Ascending aorta (tissue), 2 donors: ENCODE results near the gene MAML3. TPM values are rescaled to one million over a fixed set of nuclear protein-coding genes. Genes with fewer than 3 reads are reported as not detected.
A peak's percentile ranks its signal among the peaks of the same experiment; 100 is the strongest.

ENCODE experiments used
- DNase-seq, 2 donors: peaks; one replicate each; pipeline ENCODE4 v3.0.0-alpha.2; 2019; ENCODE audit warnings: low spot score in 2 of 2
- H3K27ac ChIP-seq, 2 donors: fragments of 200-600 bp; sonication (generic); one replicate each; pipeline ENCODE4 v1.5.1; 2016 to 2017; ENCODE audit warnings: mild to moderate bottlenecking in 1 of 2
- H3K27me3 ChIP-seq: fragments of 200-600 bp; sonication (generic); one replicate; pipeline ENCODE4 v1.5.1; 2017
- H3K36me3 ChIP-seq, 2 donors: fragments of 200-600 bp; sonication (generic); one replicate each; pipeline ENCODE4 v1.5.1; 2016
- H3K4me1 ChIP-seq, 2 donors: fragments of 200-600 bp; sonication (generic); one replicate each; pipeline ENCODE4 v1.5.1; 2016 to 2017; ENCODE audit warnings: mild to moderate bottlenecking in 1 of 2
- H3K4me3 ChIP-seq, 2 donors: fragments of 200-600 bp; sonication (generic); one replicate each; pipeline ENCODE4 v1.5.1; 2016 to 2017; ENCODE audit warnings: mild to moderate bottlenecking in 1 of 2
- H3K9me3 ChIP-seq, 2 donors: fragments of 200-600 bp; sonication (generic); one replicate each; pipeline ENCODE4 v1.5.1; 2016
- intact Hi-C: fragments of 100-400 bp; cut with DNase I; formaldehyde crosslinking; loops from one replicate; pipeline ENCODE4 v1.15.1; 2023
- total RNA-seq: library from RNA; depleted of rRNA; stranded (reverse); fragments of >200 nt; gene quantifications from one replicate; pipeline ENCODE4 v1.1.0, GENCODE V29; 2016
- TF ChIP-seq, protein P1 (sequence below), 3 experiments: fragments of 200-600 bp in 2 of 3; fragments of 450-650 bp in 1 of 3; sonication (generic) in 2 of 3; IDR thresholded peaks; one replicate each; pipeline ENCODE4 v1.5.1; 2016 to 2019; ENCODE audit warnings: antibody characterized with exemption in 3 of 3, mild to moderate bottlenecking in 1 of 3, moderate library complexity in 1 of 3

Gene MAML3
- total RNA-seq, 1 donor from 2014 or later, result 4.7 TPM

DNA sequence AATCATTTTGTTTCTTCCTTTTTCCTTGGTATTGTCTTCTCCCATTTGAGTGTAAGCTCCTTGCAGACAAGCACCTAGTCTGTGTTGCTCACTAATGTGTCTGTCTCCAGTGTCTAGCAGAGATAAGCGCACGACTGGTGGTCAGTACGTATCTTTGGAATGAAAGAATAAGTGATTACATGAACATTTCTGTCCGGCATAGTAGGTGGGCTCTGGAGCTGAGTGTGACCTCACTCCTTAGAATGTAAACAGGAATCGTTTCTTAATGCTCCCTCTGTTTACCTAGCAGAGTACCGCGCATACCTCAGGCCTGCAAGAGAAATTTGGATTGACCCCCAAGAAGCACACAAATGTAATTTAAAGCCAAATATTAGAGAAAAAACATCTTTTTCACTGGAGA, 235.4 kb downstream of the MAML3 start:
- Histone ChIP-seq H3K27ac (peak overlapping the region; percentile 65 to 70), H3K4me3 (no peak overlapping the region)
- DNase-seq, result no peak

DNA sequence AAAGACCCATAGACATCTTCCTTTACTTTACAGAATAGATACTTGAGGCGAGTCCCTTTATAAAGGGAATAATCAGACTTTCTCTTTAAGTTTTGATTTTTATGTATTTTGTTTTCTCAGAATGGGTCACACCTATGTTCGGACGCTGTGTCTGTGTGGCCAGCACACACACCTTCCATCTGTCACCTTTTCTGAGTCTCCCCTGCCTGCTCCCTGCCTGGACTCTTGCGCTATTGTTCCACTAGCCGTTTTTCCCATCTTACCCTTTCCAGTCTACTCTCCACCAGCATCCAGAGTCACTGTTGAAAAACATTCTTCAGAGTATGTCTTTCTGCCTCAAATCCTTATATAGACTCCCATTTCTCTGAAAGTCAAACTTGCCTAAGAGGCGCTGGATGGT, 236.1 kb downstream of the MAML3 start:
- DNase-seq, result no peak
- Histone ChIP-seq H3K36me3 (no peaks in the 10 kb centered on the region), H3K27me3 (no peaks in the 10 kb centered on the region), H3K9me3 (no peaks in the 10 kb centered on the region), H3K4me1 (peaks cover 3 to 51% of the 10 kb centered on the region in 2 donors), H3K27ac (peak overlapping the region in 1 of 2 donors; percentile 70), H3K4me3 (no peak overlapping the region)
- intact Hi-C loops, result no loop called here
- TF ChIP-seq, protein P1, sequence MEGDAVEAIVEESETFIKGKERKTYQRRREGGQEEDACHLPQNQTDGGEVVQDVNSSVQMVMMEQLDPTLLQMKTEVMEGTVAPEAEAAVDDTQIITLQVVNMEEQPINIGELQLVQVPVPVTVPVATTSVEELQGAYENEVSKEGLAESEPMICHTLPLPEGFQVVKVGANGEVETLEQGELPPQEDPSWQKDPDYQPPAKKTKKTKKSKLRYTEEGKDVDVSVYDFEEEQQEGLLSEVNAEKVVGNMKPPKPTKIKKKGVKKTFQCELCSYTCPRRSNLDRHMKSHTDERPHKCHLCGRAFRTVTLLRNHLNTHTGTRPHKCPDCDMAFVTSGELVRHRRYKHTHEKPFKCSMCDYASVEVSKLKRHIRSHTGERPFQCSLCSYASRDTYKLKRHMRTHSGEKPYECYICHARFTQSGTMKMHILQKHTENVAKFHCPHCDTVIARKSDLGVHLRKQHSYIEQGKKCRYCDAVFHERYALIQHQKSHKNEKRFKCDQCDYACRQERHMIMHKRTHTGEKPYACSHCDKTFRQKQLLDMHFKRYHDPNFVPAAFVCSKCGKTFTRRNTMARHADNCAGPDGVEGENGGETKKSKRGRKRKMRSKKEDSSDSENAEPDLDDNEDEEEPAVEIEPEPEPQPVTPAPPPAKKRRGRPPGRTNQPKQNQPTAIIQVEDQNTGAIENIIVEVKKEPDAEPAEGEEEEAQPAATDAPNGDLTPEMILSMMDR (IDR thresholded peaks at IDR 0.05), result no peak

More for the DNA sequence above, 235.4 kb downstream of the MAML3 start:
- TF ChIP-seq, protein P1 (IDR thresholded peaks at IDR 0.05), result no peak
- no peaks in the 10 kb centered on the region for H3K36me3 ChIP-seq
- no peaks in the 10 kb centered on the region for H3K9me3 ChIP-seq
- peaks cover 3 to 46% of the 10 kb centered on the region in 2 donors for H3K4me1 ChIP-seq
- H3K27me3 ChIP-seq, result no peaks in the 10 kb centered on the region
- intact Hi-C loops, result no loop called here

DNA sequence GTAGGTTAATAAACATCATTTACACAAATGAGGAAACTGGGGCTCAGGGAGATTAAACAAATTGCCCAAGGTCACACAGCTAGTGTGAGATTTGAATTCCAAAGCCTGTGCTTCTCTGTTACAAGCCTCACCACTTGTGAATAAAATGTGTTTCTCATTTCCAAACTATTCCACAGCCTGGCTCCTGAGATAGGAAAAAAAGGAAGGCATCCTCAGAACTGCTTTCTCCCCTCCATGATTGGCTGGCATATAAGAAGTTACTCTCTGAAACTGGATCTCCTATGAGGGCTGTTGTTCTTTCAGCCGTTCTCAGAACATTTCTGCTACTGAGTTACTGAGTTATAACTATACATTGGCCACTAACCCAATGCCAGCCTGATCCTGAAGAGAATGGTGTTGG, 237.9 kb downstream of the MAML3 start:
- DNase-seq, result no peak
- Histone ChIP-seq H3K4me3 (no peak overlapping the region), H3K9me3 (no peaks in the 10 kb centered on the region), H3K27ac (no peak overlapping the region), H3K27me3 (no peaks in the 10 kb centered on the region), H3K36me3 (no peaks in the 10 kb centered on the region), H3K4me1 (peaks cover 3 to 50% of the 10 kb centered on the region in 2 donors)
- intact Hi-C loops, result no loop called here
- TF ChIP-seq, protein P1 (IDR thresholded peaks at IDR 0.05), result no peak

DNA sequence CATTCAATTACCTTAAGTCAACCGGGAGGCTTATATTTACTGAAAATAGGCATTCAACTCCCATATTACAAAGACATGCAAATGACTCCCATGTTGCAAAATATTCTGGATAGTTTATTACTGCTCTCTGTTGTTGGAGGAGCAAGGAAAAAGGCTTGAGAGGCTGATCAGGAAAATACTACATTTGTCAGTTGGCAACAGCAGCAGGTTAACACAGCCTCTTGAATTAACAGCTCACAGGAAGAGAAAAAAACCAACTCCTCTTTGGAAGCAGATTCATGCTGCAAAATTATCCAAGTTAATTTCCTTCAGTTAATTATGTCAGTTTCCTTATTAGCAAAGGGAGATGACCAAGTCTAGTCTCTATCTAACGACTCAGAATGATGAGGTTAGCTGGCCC, 238.9 kb downstream of the MAML3 start:
- Histone ChIP-seq H3K9me3 (no peaks in the 10 kb centered on the region), H3K27ac (no peak overlapping the region), H3K27me3 (no peaks in the 10 kb centered on the region), H3K36me3 (no peaks in the 10 kb centered on the region), H3K4me1 (peaks cover 3 to 41% of the 10 kb centered on the region in 2 donors), H3K4me3 (no peak overlapping the region)
- no peak for DNase-seq
- TF ChIP-seq, protein P1 (IDR thresholded peaks at IDR 0.05), result no peak
- intact Hi-C loops, result no loop called here

DNA sequence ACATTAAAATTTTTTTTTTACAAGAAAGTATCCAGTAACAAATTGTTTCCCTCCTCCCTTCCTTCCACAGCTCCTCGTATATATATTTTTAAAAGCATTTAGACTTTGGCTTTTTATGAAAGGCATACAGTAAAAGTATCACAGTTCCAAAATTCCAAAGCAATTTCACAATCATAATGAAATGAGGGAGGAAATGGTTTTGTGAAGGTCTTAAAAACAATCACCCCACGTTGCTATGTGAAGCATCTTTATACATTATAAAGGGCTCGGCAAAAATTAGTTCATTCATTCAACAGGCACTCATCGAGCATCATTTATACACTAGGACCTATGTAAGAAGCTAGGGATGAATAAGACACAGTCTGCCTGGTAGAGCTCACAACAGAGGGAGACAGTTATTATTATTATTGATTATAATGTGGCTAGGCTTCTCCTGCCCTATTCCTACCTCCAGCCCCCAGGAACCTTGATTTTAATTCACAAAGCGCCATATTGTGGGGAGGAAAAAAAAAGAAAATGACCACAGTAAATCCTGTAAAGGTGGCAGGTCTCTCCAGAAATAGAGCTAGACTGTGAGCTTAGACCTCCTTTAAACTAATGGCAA, 239.9 kb downstream of the MAML3 start:
- TF ChIP-seq, protein P1 (IDR thresholded peaks at IDR 0.05), result no peak
- Histone ChIP-seq H3K4me1 (peaks cover 0 to 31% of the 10 kb centered on the region in 2 donors), H3K4me3 (peak overlapping the region in 1 of 2 donors; percentile 32), H3K27me3 (no peaks in the 10 kb centered on the region), H3K27ac (peak overlapping the region in 1 of 2 donors; percentile 53), H3K36me3 (no peaks in the 10 kb centered on the region), H3K9me3 (no peaks in the 10 kb centered on the region)
- no peak for DNase-seq
- intact Hi-C loops, result no loop called here
